GM06990 (cell line): ENCODE data around the gene OPCML.

Source experiments
- DNase-seq: peaks from one replicate; pipeline ENCODE4 v3.0.0-alpha.2; 2011; ENCODE audit not compliant: insufficient read length; ENCODE audit errors: extremely low read depth
- H3K27me3 ChIP-seq: replicated peaks from 2 replicates; pipeline ENCODE4 v1.6.0; 2011; ENCODE audit warnings: low read length; ENCODE audit not compliant: control insufficient read depth, insufficient read depth
- H3K36me3 ChIP-seq: 2 replicates; pipeline ENCODE4 v1.5.1; 2011; ENCODE audit warnings: low read length; ENCODE audit not compliant: control insufficient read depth, insufficient read depth
- H3K4me3 ChIP-seq: replicated peaks from 2 replicates; pipeline ENCODE4 v1.5.1; 2011; ENCODE audit warnings: low read depth, mild to moderate bottlenecking, control low read depth, low read length
- TF ChIP-seq, protein P1 (sequence below): IDR thresholded peaks from 2 replicates; pipeline ENCODE4 v1.5.1; 2011; ENCODE audit warnings: low read length, control low read depth, mild to moderate bottlenecking, inconsistent platforms; ENCODE audit not compliant: insufficient read depth, poor library complexity, severe bottlenecking

The OPCML gene

GRCh38 chr11:132655187-132655855 lies 877.0 kb downstream of the OPCML start:
- Histone ChIP-seq H3K36me3 (no peaks in the 10 kb centered on the region), H3K4me3 (no peak overlapping the region), H3K27me3 (no peaks in the 10 kb centered on the region)
- DNase-seq = no peak
- TF ChIP-seq, protein P1, sequence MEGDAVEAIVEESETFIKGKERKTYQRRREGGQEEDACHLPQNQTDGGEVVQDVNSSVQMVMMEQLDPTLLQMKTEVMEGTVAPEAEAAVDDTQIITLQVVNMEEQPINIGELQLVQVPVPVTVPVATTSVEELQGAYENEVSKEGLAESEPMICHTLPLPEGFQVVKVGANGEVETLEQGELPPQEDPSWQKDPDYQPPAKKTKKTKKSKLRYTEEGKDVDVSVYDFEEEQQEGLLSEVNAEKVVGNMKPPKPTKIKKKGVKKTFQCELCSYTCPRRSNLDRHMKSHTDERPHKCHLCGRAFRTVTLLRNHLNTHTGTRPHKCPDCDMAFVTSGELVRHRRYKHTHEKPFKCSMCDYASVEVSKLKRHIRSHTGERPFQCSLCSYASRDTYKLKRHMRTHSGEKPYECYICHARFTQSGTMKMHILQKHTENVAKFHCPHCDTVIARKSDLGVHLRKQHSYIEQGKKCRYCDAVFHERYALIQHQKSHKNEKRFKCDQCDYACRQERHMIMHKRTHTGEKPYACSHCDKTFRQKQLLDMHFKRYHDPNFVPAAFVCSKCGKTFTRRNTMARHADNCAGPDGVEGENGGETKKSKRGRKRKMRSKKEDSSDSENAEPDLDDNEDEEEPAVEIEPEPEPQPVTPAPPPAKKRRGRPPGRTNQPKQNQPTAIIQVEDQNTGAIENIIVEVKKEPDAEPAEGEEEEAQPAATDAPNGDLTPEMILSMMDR = no peak

DNA sequence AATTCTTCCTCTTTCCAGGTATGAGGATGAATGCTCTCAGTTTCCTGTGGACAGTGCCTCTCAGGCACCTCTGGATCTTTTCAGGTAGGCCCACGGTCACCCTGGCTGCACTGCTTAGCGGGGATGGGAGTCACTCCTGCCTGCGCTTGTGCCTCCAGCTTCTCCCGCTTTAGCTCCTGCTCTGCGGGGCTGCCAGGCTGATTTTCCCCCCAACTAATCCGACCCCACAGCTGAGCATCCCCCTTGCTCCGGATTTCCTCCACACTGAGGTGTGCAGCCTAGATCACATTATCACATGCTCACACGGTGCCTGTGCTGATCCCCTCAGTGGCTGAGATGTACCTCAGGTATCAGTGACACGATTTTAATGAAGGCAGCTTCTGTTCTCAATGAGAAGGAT lies 879.1 kb downstream of the OPCML start:
- Histone ChIP-seq H3K27me3 (no peaks in the 10 kb centered on the region; the same call in 1 of the 2 replicates), H3K36me3 (no peaks in the 10 kb centered on the region), H3K4me3 (no peak overlapping the region)
- no peak for DNase-seq
- TF ChIP-seq, protein P1 = no peak

DNA sequence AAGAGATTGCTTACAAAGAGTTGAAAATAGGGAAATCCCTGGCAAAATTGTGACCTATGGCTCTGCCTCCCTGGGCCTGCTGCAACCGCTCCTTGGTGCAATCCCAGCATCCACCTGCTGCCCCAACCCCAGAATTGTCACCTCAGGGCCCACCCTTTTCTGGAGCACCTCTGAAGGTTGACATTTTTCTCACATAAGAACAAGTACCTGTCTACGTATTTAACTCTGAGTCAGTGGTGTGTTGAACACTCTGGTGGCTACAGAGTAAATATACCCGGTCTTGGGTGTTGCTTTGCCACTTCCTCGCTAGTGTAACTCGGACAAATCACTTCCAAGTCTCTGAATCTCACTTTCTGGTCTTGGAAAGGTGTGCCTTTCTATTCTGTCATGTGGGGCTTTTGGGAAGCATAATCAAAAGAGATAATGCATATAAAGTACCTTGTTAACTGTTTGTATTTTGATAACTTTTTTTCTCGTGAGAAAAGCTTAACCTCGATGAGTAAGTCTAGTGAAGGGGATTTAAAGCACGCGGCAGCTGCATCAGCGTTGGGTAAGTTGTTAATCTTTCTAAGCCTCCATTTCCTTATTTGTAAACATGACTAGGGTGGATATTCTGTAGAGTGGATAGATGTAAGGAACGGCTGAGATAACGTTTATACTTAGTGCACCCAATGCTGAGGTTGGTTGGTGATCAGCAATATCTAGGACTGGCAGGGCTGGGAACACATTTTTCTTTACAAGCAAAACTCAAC lies 881.2 kb downstream of the OPCML start:
- no peak for DNase-seq
- no peaks in the 10 kb centered on the region for H3K36me3 ChIP-seq
- H3K27me3 ChIP-seq = no peaks in the 10 kb centered on the region; the same call in 1 of the 2 replicates
- H3K4me3 ChIP-seq = no peak overlapping the region
- TF ChIP-seq, protein P1 = no peak

- DNase-seq = no peak
- H3K36me3 ChIP-seq = no peaks in the 10 kb centered on the region
Measured at GRCh38 chr11:132649277-132649676, 883.0 kb downstream of the OPCML start.

GRCh38 chr11:132648851-132649250 lies 883.5 kb downstream of the OPCML start:
- no peak for DNase-seq
- no peak overlapping the region for H3K4me3 ChIP-seq
- no peaks in the 10 kb centered on the region for H3K36me3 ChIP-seq
- TF ChIP-seq, protein P1 = no peak
- no peaks in the 10 kb centered on the region; the same call in 1 of the 2 replicates for H3K27me3 ChIP-seq

More at GRCh38 chr11:132649277-132649676, 883.0 kb downstream of the OPCML start:
- TF ChIP-seq, protein P1 = no peak
- Histone ChIP-seq H3K4me3 (no peak overlapping the region), H3K27me3 (no peaks in the 10 kb centered on the region; the same call in 1 of the 2 replicates)
